22Rv1 (cell line): ENCODE results near the gene USP17L29.
"Not testable (repeated sequence)": the region's sequence is repeated elsewhere in the genome, so short reads cannot be mapped to it uniquely, and the experiment has no call there.

ENCODE experiments used
- H3K27ac ChIP-seq: fragments of 450-650 bp; 2 replicates; pipeline ENCODE4 v1.5.1; 2017
- CTCF ChIP-seq: fragments of 450-650 bp; IDR thresholded peaks from 2 replicates; pipeline ENCODE4 v1.5.1; 2017; ENCODE audit warnings: mild to moderate bottlenecking
- ZFX ChIP-seq: fragments of 450-650 bp; IDR thresholded peaks from 2 replicates; pipeline ENCODE4 v1.6.1; 2017; ENCODE audit warnings: antibody characterized with exemption, borderline replicate concordance

Gene USP17L29

GRCh38 chr4:9353338-9353737 is at the start of gene USP17L29:
Gene USP17L29, plus strand, starts transcription at chr4:9353638. Its CDS starts 0 bp downstream, at chr4:9353638.
- not testable (repeated sequence) for H3K27ac ChIP-seq

GRCh38 chr4:9324191-9324590 is 29.2 kb upstream of the USP17L29 start:
- H3K27ac ChIP-seq: not testable (repeated sequence)

- not testable (repeated sequence) for H3K27ac ChIP-seq
These were observed 28.6 kb upstream of the USP17L29 start, which contains the start of gene USP17L24 for GRCh38 chr4:9324865-9325264. Gene USP17L24, plus strand, starts transcription at chr4:9325165. Its CDS starts 0 bp downstream, at chr4:9325165.

- not testable (repeated sequence) for H3K27ac ChIP-seq
These were observed 23.8 kb upstream of the USP17L29 start, which contains the start of gene USP17L25 for GRCh38 chr4:9329611-9330010. Gene USP17L25, plus strand, starts transcription at chr4:9329911. Its CDS starts 0 bp downstream, at chr4:9329911.

GRCh38 chr4:9334358-9334757 is 19.1 kb upstream of the USP17L29 start, which contains the start of gene USP17L26:
Gene USP17L26, plus strand, starts transcription at chr4:9334658. Its CDS starts 0 bp downstream, at chr4:9334658.
- not testable (repeated sequence) for H3K27ac ChIP-seq

GRCh38 chr4:9339103-9339502 is 14.3 kb upstream of the USP17L29 start, which contains the start of gene USP17L5:
Gene USP17L5, plus strand, starts transcription at chr4:9339403. Its CDS starts 0 bp downstream, at chr4:9339403.
- not testable (repeated sequence) for H3K27ac ChIP-seq

GRCh38 chr4:9343848-9344247 is 9.6 kb upstream of the USP17L29 start, which contains the start of gene USP17L27:
Gene USP17L27, plus strand, starts transcription at chr4:9344148. Its CDS starts 0 bp downstream, at chr4:9344148.
- not testable (repeated sequence) for H3K27ac ChIP-seq

- not testable (repeated sequence) for H3K27ac ChIP-seq
These were observed 4.8 kb upstream of the USP17L29 start, which contains the start of gene USP17L28 for GRCh38 chr4:9348593-9348992. Gene USP17L28, plus strand, starts transcription at chr4:9348893. Its CDS starts 0 bp downstream, at chr4:9348893.

- H3K27ac ChIP-seq: not testable (repeated sequence)
These were observed 2.6 kb upstream of the USP17L29 start for GRCh38 chr4:9350866-9351265.

- not testable (repeated sequence) for H3K27ac ChIP-seq
These were observed 9.4 kb downstream of the USP17L29 start, which contains the start of gene USP17L30 for GRCh38 chr4:9362829-9363228. Gene USP17L30, plus strand, starts transcription at chr4:9363129. Its CDS starts 0 bp downstream, at chr4:9363129.

GRCh38 chr4:9379881-9380280 is 26.4 kb downstream of the USP17L29 start:
- not testable (repeated sequence) for H3K27ac ChIP-seq

- TF ChIP-seq CTCF: peak; percentile 77
These were observed 27.6 kb downstream of the USP17L29 start for GRCh38 chr4:9381012-9381534.

GRCh38 chr4:9384126-9384525 is 30.7 kb downstream of the USP17L29 start:
- no peak overlapping the region for H3K27ac ChIP-seq
- no peak for TF ChIP-seq ZFX
- TF ChIP-seq CTCF: no peak

More at GRCh38 chr4:9381012-9381534, 27.6 kb downstream of the USP17L29 start:
- H3K27ac ChIP-seq: not testable (repeated sequence)

GRCh38 chr4:9389001-9389400 is 35.6 kb downstream of the USP17L29 start:
- H3K27ac ChIP-seq: not testable (repeated sequence)
